H9 (cell line): ENCODE results near the gene BAIAP2L1. TPM values are rescaled to one million over a fixed set of nuclear protein-coding genes. Genes with fewer than 3 reads are reported as not detected.

ENCODE experiments used
- DNase-seq: peaks from one replicate; pipeline ENCODE4 v3.0.0-alpha.2; 2017
- H2AFZ ChIP-seq: one replicate; pipeline ENCODE4 v1.6.1; 2013; ENCODE audit warnings: mild to moderate bottlenecking, low read length, control low read depth, moderate library complexity
- H2AK5ac ChIP-seq: 2 replicates; pipeline ENCODE4 v1.6.1; 2013; ENCODE audit warnings: low read length, control low read depth, mixed read lengths; ENCODE audit not compliant: insufficient read length
- H2BK120ac ChIP-seq: one replicate; pipeline ENCODE4 v1.6.1; 2013; ENCODE audit warnings: low read depth, mild to moderate bottlenecking, low read length, control low read depth, inconsistent platforms; ENCODE audit not compliant: poor library complexity, severe bottlenecking
- H2BK12ac ChIP-seq: 2 replicates; pipeline ENCODE4 v1.6.1; 2013; ENCODE audit warnings: low read length, control low read depth, mixed read lengths, low read depth; ENCODE audit not compliant: insufficient read length
- H2BK15ac ChIP-seq: 2 replicates; pipeline ENCODE4 v1.6.1; 2013; ENCODE audit warnings: low read depth, low read length, control low read depth
- H2BK20ac ChIP-seq: one replicate; pipeline ENCODE4 v1.6.1; 2013; ENCODE audit warnings: low read depth, mild to moderate bottlenecking, low read length, control low read depth, inconsistent platforms; ENCODE audit not compliant: poor library complexity, severe bottlenecking
- H2BK5ac ChIP-seq: 2 replicates; pipeline ENCODE4 v1.6.1; 2013; ENCODE audit warnings: low read length, control low read depth, mixed read lengths; ENCODE audit not compliant: insufficient read length
- H3K14ac ChIP-seq: 2 replicates; pipeline ENCODE4 v1.6.1; 2013; ENCODE audit warnings: low read length, control low read depth; ENCODE audit not compliant: insufficient read depth
- H3K18ac ChIP-seq: 2 replicates; pipeline ENCODE4 v1.6.1; 2013; ENCODE audit warnings: low read depth, mild to moderate bottlenecking, mixed read lengths, low read length, control low read depth; ENCODE audit not compliant: insufficient read length
- H3K23ac ChIP-seq: 2 replicates; pipeline ENCODE4 v1.6.1; 2013; ENCODE audit warnings: low read length, control low read depth, mixed read lengths, low read depth; ENCODE audit not compliant: insufficient read length
- H3K23me2 ChIP-seq: 2 replicates; pipeline ENCODE4 v1.6.1; 2013; ENCODE audit warnings: low read depth, mild to moderate bottlenecking, mixed read lengths, low read length, control low read depth; ENCODE audit not compliant: insufficient read length, poor library complexity, severe bottlenecking
- H3K27ac ChIP-seq: 2 replicates; pipeline ENCODE4 v1.5.1; 2013; ENCODE audit warnings: low read length, control low read depth, mixed read lengths, low read depth; ENCODE audit not compliant: insufficient read length
- H3K27me3 ChIP-seq: 2 replicates; pipeline ENCODE4 v1.6.1; 2013; ENCODE audit warnings: low read length, control low read depth, inconsistent platforms; ENCODE audit not compliant: insufficient read depth
- H3K4ac ChIP-seq: 2 replicates; pipeline ENCODE4 v1.6.1; 2013; ENCODE audit warnings: low read depth, mild to moderate bottlenecking, control low read depth, inconsistent platforms, low read length, moderate library complexity
- H3K4me1 ChIP-seq: 2 replicates; pipeline ENCODE4 v1.6.1; 2013; ENCODE audit warnings: low read length, control low read depth, inconsistent platforms; ENCODE audit not compliant: insufficient read depth
- H3K4me2 ChIP-seq: 2 replicates; pipeline ENCODE4 v1.6.1; 2013; ENCODE audit warnings: low read length, control low read depth, mixed read lengths; ENCODE audit not compliant: insufficient read length, insufficient read depth
- H3K56ac ChIP-seq: 2 replicates; pipeline ENCODE4 v1.6.1; 2013; ENCODE audit warnings: low read depth, mild to moderate bottlenecking, mixed read lengths, low read length, control low read depth; ENCODE audit not compliant: insufficient read length
- H3K79me1 ChIP-seq: 2 replicates; pipeline ENCODE4 v1.6.1; 2013; ENCODE audit warnings: low read depth, mild to moderate bottlenecking, moderate library complexity, low read length, control low read depth, inconsistent platforms; ENCODE audit not compliant: insufficient read depth, poor library complexity, severe bottlenecking
- H3K79me2 ChIP-seq: 2 replicates; pipeline ENCODE4 v1.6.1; 2013; ENCODE audit warnings: low read length, control low read depth, inconsistent platforms; ENCODE audit not compliant: insufficient read depth
- H3K9ac ChIP-seq: 2 replicates; pipeline ENCODE4 v1.6.1; 2013; ENCODE audit warnings: low read length, control low read depth, mixed read lengths; ENCODE audit not compliant: insufficient read length; ENCODE audit errors: extremely low read depth
- H3K9me3 ChIP-seq: one replicate; pipeline ENCODE4 v1.6.1; 2013; ENCODE audit warnings: low read depth, low read length, inconsistent platforms; ENCODE audit not compliant: control insufficient read depth
- H3T11ph ChIP-seq: one replicate; pipeline ENCODE4 v1.6.1; 2013; ENCODE audit warnings: mild to moderate bottlenecking, low read length, control low read depth, inconsistent platforms
- H4K20me1 ChIP-seq: one replicate; pipeline ENCODE4 v1.6.1; 2013; ENCODE audit not compliant: control insufficient read depth, insufficient read length, insufficient read depth
- H4K5ac ChIP-seq: 2 replicates; pipeline ENCODE4 v1.6.1; 2013; ENCODE audit warnings: low read depth, mild to moderate bottlenecking, mixed read lengths, low read length, control low read depth; ENCODE audit not compliant: insufficient read length
- H4K8ac ChIP-seq: replicated peaks from 2 replicates; pipeline ENCODE4 v1.6.1; 2013; ENCODE audit warnings: low read length, control low read depth, mixed read lengths, low read depth; ENCODE audit not compliant: insufficient read length
- H4K91ac ChIP-seq: 2 replicates; pipeline ENCODE4 v1.6.1; 2013; ENCODE audit warnings: low read depth, mild to moderate bottlenecking, moderate library complexity, mixed read lengths, low read length, control low read depth; ENCODE audit not compliant: insufficient read length
- H3K27ac Mint-ChIP-seq, 3 experiments: 2 replicates in 2 of 3; 3 replicates in 1 of 3; pipeline ENCODE4 v1.8.0; 2020 to 2021; ENCODE audit warnings: mixed read lengths in 3 of 3, mild to moderate bottlenecking in 1 of 3, moderate library complexity in 1 of 3
- H3K27me3 Mint-ChIP-seq: 2 replicates; pipeline ENCODE4 v1.8.0; 2021; ENCODE audit warnings: low read depth, mild to moderate bottlenecking, moderate library complexity, mixed read lengths
- H3K36me3 Mint-ChIP-seq, 3 experiments: 2 replicates in 2 of 3; 3 replicates in 1 of 3; pipeline ENCODE4 v1.8.0; 2020 to 2021; ENCODE audit warnings: low read depth in 3 of 3, mixed read lengths in 3 of 3; ENCODE audit not compliant: insufficient read depth in 1 of 3
- H3K4me1 Mint-ChIP-seq, 2 experiments: 2 replicates each; pipeline ENCODE4 v1.8.0; 2020; ENCODE audit warnings: mixed read lengths in 2 of 2
- H3K4me3 Mint-ChIP-seq, 2 experiments: 2 replicates in 1 of 2; 3 replicates in 1 of 2; pipeline ENCODE4 v1.8.0; 2020 to 2021; ENCODE audit warnings: mild to moderate bottlenecking in 2 of 2, mixed read lengths in 2 of 2, moderate library complexity in 1 of 2
- H3K9me3 Mint-ChIP-seq, 2 experiments: 2 replicates in 1 of 2; 3 replicates in 1 of 2; pipeline ENCODE4 v1.8.0; 2020; ENCODE audit warnings: mild to moderate bottlenecking in 2 of 2, mixed read lengths in 2 of 2, moderate library complexity in 1 of 2
- CTCF ChIP-seq: fragments of 200-600 bp; sonication (generic); conservative IDR thresholded peaks from 3 replicates; pipeline ENCODE4 v1.8.0; 2021; ENCODE audit warnings: antibody characterized with exemption, mild to moderate bottlenecking
- WGBS: extraction: QIAGEN DNeasy Blood & Tissue Kit; methylation state at CpG from one replicate; pipeline ENCODE4 v1.1.7; 2013; ENCODE audit warnings: missing lambda C conversion rate, low lambda C conversion rate, mixed read lengths; ENCODE audit not compliant: insufficient read length; ENCODE audit errors: extremely low coverage; 5-methylcytosine and 5-hydroxymethylcytosine counted together
- total RNA-seq: library from RNA; stranded (reverse); gene quantifications from 2 replicates; pipeline ENCODE4 v1.2.1, GENCODE V29; 2021

BAIAP2L1 gene
- total RNA-seq, 1 experiment from 2014 or later = 25.9 TPM

GRCh38 chr7:98374285-98374680, 26.6 kb downstream of the BAIAP2L1 start:
- H3K23ac ChIP-seq = no peak overlapping the region
- peaks cover 3 to 14% (median 9%) of the 10 kb centered on the region in 3 experiments; a peak in 5 of 7 replicates for H3K36me3 Mint-ChIP-seq
- H3K27ac ChIP-seq = no peak overlapping the region
- peaks cover 2 to 4% of the 10 kb centered on the region in 2 experiments; a peak in 2 of 4 replicates for H3K4me1 Mint-ChIP-seq
- H3K4ac ChIP-seq = no peak overlapping the region
- H2BK5ac ChIP-seq = no peak overlapping the region
- no peak overlapping the region for H3K9ac ChIP-seq
- no peak overlapping the region for H4K5ac ChIP-seq
- no peak overlapping the region for H2BK15ac ChIP-seq
- H3K79me2 ChIP-seq = peaks cover 2% of the 10 kb centered on the region; the same call in 1 of the 2 replicates
- H3K4me1 ChIP-seq = no peaks in the 10 kb centered on the region
- no peak overlapping the region for H4K8ac ChIP-seq
- no peak for TF ChIP-seq CTCF
- H2BK120ac ChIP-seq = no peak overlapping the region
- H2AK5ac ChIP-seq = no peak overlapping the region
- H3K18ac ChIP-seq = no peak overlapping the region
- no peak overlapping the region for H2BK12ac ChIP-seq
- H3K56ac ChIP-seq = no peak overlapping the region
- no peaks in the 10 kb centered on the region for H4K20me1 ChIP-seq
- no peak overlapping the region for H2BK20ac ChIP-seq
- no peaks in the 10 kb centered on the region for H3K9me3 ChIP-seq
- H3K27ac Mint-ChIP-seq = no peak overlapping the region
- peaks cover 2% of the 10 kb centered on the region for H3K79me1 ChIP-seq
- H3K9me3 Mint-ChIP-seq = no peaks in the 10 kb centered on the region
- WGBS = no CpG with 5 or more reads among the region's 3 CpGs
- no peak for DNase-seq
- H3T11ph ChIP-seq = no peak overlapping the region
- no peak overlapping the region for H2AFZ ChIP-seq
- H3K27me3 Mint-ChIP-seq = no peaks in the 10 kb centered on the region
- no peak overlapping the region for H3K14ac ChIP-seq
- no peak overlapping the region for H3K4me3 Mint-ChIP-seq
- no peaks in the 10 kb centered on the region for H3K27me3 ChIP-seq
- H4K91ac ChIP-seq = no peak overlapping the region
- H3K4me2 ChIP-seq = no peak overlapping the region
- H3K23me2 ChIP-seq = no peaks in the 10 kb centered on the region
